ENCODE data around the gene CFAP100. TPM values are rescaled to one million over a fixed set of nuclear protein-coding genes. Genes with fewer than 3 reads are reported as not detected.

The CFAP100 gene
- total RNA-seq, 1 experiment from 2014 or later, result not detected

- no peak overlapping the region for H3K4me2 ChIP-seq (ENCODE audit: low read length)
- no peaks in the 10 kb centered on the region for H3K27me3 ChIP-seq (ENCODE audit: low read length)
- no peaks in the 10 kb centered on the region for H3K79me2 ChIP-seq (ENCODE audit: low read length)
- ChIA-PET POLR2A (ENCODE audit: unreplicated experiment) (no interaction called here), CTCF (no interaction called here)
- no TSS peak for BruUV-seq (replicated peaks)
- H3K9me2 ChIP-seq (replicated peaks; ENCODE audit: low read length), result no peaks in the 10 kb centered on the region
- no peak overlapping the region for H3K9ac ChIP-seq (ENCODE audit: low read length)
- no peak overlapping the region for H2AFZ ChIP-seq (ENCODE audit: low read length)
- no peak overlapping the region for H3K4me3 ChIP-seq (ENCODE audit: low read length)
- intact Hi-C loops (cut with micrococcal nuclease), result no loop called here
- no peaks in the 10 kb centered on the region for H3K4me1 ChIP-seq (ENCODE audit: insufficient read depth, low read length)
- H3K36me3 ChIP-seq (ENCODE audit: low read depth, low read length), result no peaks in the 10 kb centered on the region
- no peaks in the 10 kb centered on the region for H4K20me1 ChIP-seq (ENCODE audit: low read length)
- no peaks in the 10 kb centered on the region for H3F3A ChIP-seq (ENCODE audit: low read length, unreplicated experiment)
- no peaks in the 10 kb centered on the region for H3K9me3 ChIP-seq (ENCODE audit: low read length)
- no peak for DNase-seq
- TF ChIP-seq EZH2phosphoT487 (IDR thresholded peaks at IDR 0.05; ENCODE audit: borderline replicate concordance, low read length) (no peak), EZH2 (IDR thresholded peaks at IDR 0.05; ENCODE audit: low read length, unreplicated experiment) (no peak), CTCF (conservative IDR thresholded peaks at IDR 0.05; ENCODE audit: low read depth, low read length) (no peak)
- no peak overlapping the region for H3K27ac ChIP-seq (ENCODE audit: low read length)
- ATAC-seq, result no peak
Observed at GRCh38 chr3:126364731-126365301, 29.9 kb upstream of the CFAP100 start.

- no peaks in the 10 kb centered on the region for H3K36me3 ChIP-seq (ENCODE audit: low read depth, low read length)
- ATAC-seq (no peak), DNase-seq (no peak)
- no peaks in the 10 kb centered on the region for H3K79me2 ChIP-seq (ENCODE audit: low read length)
- ChIA-PET CTCF (no interaction called here), POLR2A (ENCODE audit: unreplicated experiment) (no interaction called here)
- no peak overlapping the region for H3K4me3 ChIP-seq (ENCODE audit: low read length)
- intact Hi-C loops (cut with micrococcal nuclease), result no loop called here
- TF ChIP-seq EZH2 (IDR thresholded peaks at IDR 0.05; ENCODE audit: low read length, unreplicated experiment) (no peak), EZH2phosphoT487 (IDR thresholded peaks at IDR 0.05; ENCODE audit: borderline replicate concordance, low read length) (no peak), CTCF (conservative IDR thresholded peaks at IDR 0.05; ENCODE audit: low read depth, low read length) (no peak)
- no peak overlapping the region for H3K27ac ChIP-seq (ENCODE audit: low read length)
- no peaks in the 10 kb centered on the region for H3K9me2 ChIP-seq (replicated peaks; ENCODE audit: low read length)
- H4K20me1 ChIP-seq (ENCODE audit: low read length), result no peaks in the 10 kb centered on the region
- H3K4me1 ChIP-seq (ENCODE audit: insufficient read depth, low read length), result no peaks in the 10 kb centered on the region
- H3K27me3 ChIP-seq (ENCODE audit: low read length), result no peaks in the 10 kb centered on the region
- BruUV-seq (replicated peaks), result no TSS peak
- no peak overlapping the region for H3K4me2 ChIP-seq (ENCODE audit: low read length)
- no peaks in the 10 kb centered on the region for H3F3A ChIP-seq (ENCODE audit: low read length, unreplicated experiment)
- no peak overlapping the region for H2AFZ ChIP-seq (ENCODE audit: low read length)
- H3K9me3 ChIP-seq (ENCODE audit: low read length), result no peaks in the 10 kb centered on the region
- no peak overlapping the region for H3K9ac ChIP-seq (ENCODE audit: low read length)
Observed at GRCh38 chr3:126365351-126366277, 29.1 kb upstream of the CFAP100 start.

- DNase-seq (no peak), ATAC-seq (no peak)
- Histone ChIP-seq H3K4me1 (ENCODE audit: insufficient read depth, low read length) (no peaks in the 10 kb centered on the region), H3K4me3 (ENCODE audit: low read length) (no peak overlapping the region), H2AFZ (ENCODE audit: low read length) (no peak overlapping the region), H4K20me1 (ENCODE audit: low read length) (no peaks in the 10 kb centered on the region), H3K79me2 (ENCODE audit: low read length) (no peaks in the 10 kb centered on the region), H3K36me3 (ENCODE audit: low read depth, low read length) (no peaks in the 10 kb centered on the region), H3K9me2 (replicated peaks; ENCODE audit: low read length) (no peaks in the 10 kb centered on the region), H3K4me2 (ENCODE audit: low read length) (no peak overlapping the region), H3K9ac (ENCODE audit: low read length) (no peak overlapping the region), H3K27me3 (ENCODE audit: low read length) (no peaks in the 10 kb centered on the region), H3F3A (ENCODE audit: low read length, unreplicated experiment) (no peaks in the 10 kb centered on the region), H3K9me3 (ENCODE audit: low read length) (no peaks in the 10 kb centered on the region), H3K27ac (ENCODE audit: low read length) (no peak overlapping the region)
- intact Hi-C loops (cut with micrococcal nuclease), result no loop called here
- no TSS peak for BruUV-seq (replicated peaks)
- ChIA-PET POLR2A (ENCODE audit: unreplicated experiment) (no interaction called here), CTCF (no interaction called here)
- no peak for TF ChIP-seq CTCF (conservative IDR thresholded peaks at IDR 0.05; ENCODE audit: low read depth, low read length)
Observed at GRCh38 chr3:126367316-126367805, 27.3 kb upstream of the CFAP100 start.

All from PC-3 (cell line).